OCI-LY7 (cell line): ENCODE data around the gene PPL.

Experiments
- EZH2phosphoT487 ChIP-seq: fragments of 200-600 bp; sonication (generic); IDR thresholded peaks from 2 replicates; pipeline ENCODE4 v1.6.1; 2018; ENCODE audit warnings: low read depth, borderline replicate concordance, mild to moderate bottlenecking, mixed run types, antibody characterized with exemption, low read length, moderate library complexity, mixed read lengths
- TF ChIP-seq, protein P1 (sequence below): fragments of 200-600 bp; sonication (generic); conservative IDR thresholded peaks from 2 replicates; pipeline ENCODE4 v1.5.1; 2014; ENCODE audit warnings: mild to moderate bottlenecking, antibody characterized with exemption, low read length, moderate library complexity, mixed read lengths

DNA sequence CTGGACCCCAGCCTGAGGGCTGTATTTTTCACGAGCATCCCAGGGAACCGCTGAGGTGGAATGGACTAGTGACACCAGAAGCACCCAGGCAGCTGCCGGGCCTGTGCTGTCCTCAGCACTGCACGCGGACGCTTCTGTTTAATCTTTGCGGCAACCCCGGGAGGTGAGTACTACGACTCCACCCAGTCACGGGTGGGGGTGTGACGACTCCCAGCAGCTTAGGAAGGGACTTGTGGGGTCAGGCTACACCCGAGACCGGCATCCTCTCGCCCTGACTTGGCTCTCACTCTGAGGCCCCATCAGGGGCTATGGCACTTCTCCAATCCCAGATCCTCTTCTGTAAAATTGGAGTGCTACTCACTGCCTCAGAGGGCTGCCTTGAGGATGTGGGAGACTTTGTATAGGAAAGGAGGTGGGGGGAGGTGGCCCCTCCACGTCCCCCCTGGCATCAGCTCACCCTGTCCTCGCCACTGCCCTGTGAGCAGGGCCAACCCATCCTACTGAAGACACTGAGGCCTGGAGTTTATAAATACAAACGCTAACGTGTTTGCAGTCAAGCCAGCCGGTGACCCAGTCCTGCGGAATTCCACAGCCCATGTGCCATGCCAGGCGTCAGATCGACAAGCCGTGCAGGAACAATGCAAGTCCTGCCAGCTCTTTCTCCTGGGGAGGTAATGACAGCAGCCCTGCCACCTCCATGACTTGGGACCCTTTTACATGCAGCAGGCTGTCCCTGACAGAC lies 44.4 kb downstream of the PPL start:
- no peak for TF ChIP-seq EZH2phosphoT487
- TF ChIP-seq, protein P1, sequence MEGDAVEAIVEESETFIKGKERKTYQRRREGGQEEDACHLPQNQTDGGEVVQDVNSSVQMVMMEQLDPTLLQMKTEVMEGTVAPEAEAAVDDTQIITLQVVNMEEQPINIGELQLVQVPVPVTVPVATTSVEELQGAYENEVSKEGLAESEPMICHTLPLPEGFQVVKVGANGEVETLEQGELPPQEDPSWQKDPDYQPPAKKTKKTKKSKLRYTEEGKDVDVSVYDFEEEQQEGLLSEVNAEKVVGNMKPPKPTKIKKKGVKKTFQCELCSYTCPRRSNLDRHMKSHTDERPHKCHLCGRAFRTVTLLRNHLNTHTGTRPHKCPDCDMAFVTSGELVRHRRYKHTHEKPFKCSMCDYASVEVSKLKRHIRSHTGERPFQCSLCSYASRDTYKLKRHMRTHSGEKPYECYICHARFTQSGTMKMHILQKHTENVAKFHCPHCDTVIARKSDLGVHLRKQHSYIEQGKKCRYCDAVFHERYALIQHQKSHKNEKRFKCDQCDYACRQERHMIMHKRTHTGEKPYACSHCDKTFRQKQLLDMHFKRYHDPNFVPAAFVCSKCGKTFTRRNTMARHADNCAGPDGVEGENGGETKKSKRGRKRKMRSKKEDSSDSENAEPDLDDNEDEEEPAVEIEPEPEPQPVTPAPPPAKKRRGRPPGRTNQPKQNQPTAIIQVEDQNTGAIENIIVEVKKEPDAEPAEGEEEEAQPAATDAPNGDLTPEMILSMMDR: no peak
